Fibroblast of skin of abdomen (primary cell): ENCODE results near the gene NCKAP5.

Experiments used
- DNase-seq: peaks from one replicate; pipeline ENCODE4 v3.0.0-alpha.2; 2013

The NCKAP5 gene

GRCh38 chr2:133194362-133194655 is 374.0 kb downstream of the NCKAP5 start:
- no peak for DNase-seq

- no peak for DNase-seq
Measured at GRCh38 chr2:133193544-133194361, 374.5 kb downstream of the NCKAP5 start.

GRCh38 chr2:133192028-133192427 is 376.2 kb downstream of the NCKAP5 start:
- DNase-seq, result no peak

GRCh38 chr2:133177196-133177595 is 391.1 kb downstream of the NCKAP5 start:
- no peak for DNase-seq

GRCh38 chr2:133175926-133176325 is 392.3 kb downstream of the NCKAP5 start:
- no peak for DNase-seq

- DNase-seq, result no peak
Measured at GRCh38 chr2:133173224-133173623, 395.0 kb downstream of the NCKAP5 start.

- DNase-seq, result peak; percentile 64
Measured at GRCh38 chr2:133171393-133172004, 396.8 kb downstream of the NCKAP5 start.

- no peak for DNase-seq
Measured at GRCh38 chr2:133169274-133169912, 398.9 kb downstream of the NCKAP5 start.

GRCh38 chr2:133167990-133168389 is 400.3 kb downstream of the NCKAP5 start:
- peak; percentile 29 for DNase-seq

GRCh38 chr2:133167223-133167622 is 401.0 kb downstream of the NCKAP5 start:
- DNase-seq, result no peak

GRCh38 chr2:133166031-133166430 is 402.2 kb downstream of the NCKAP5 start:
- DNase-seq, result peak; percentile 36

GRCh38 chr2:133163111-133163510 is 405.2 kb downstream of the NCKAP5 start:
- DNase-seq, result no peak

GRCh38 chr2:133158442-133158841 is 409.8 kb downstream of the NCKAP5 start:
- no peak for DNase-seq

- no peak for DNase-seq
Measured at GRCh38 chr2:133158024-133158423, 410.2 kb downstream of the NCKAP5 start.

GRCh38 chr2:133157141-133157540 is 411.1 kb downstream of the NCKAP5 start:
- no peak for DNase-seq

- no peak for DNase-seq
Measured at GRCh38 chr2:133152801-133153200, 415.5 kb downstream of the NCKAP5 start.

- no peak for DNase-seq
Measured at GRCh38 chr2:133148187-133148586, 420.1 kb downstream of the NCKAP5 start.

GRCh38 chr2:133146893-133147292 is 421.4 kb downstream of the NCKAP5 start:
- DNase-seq, result peak; percentile 21

GRCh38 chr2:133143645-133144044 is 424.6 kb downstream of the NCKAP5 start:
- DNase-seq, result no peak

GRCh38 chr2:133142087-133142486 is 426.2 kb downstream of the NCKAP5 start:
- no peak for DNase-seq

- DNase-seq, result no peak
Measured at GRCh38 chr2:133140620-133141019, 427.6 kb downstream of the NCKAP5 start.

GRCh38 chr2:133139847-133140533 is 428.3 kb downstream of the NCKAP5 start:
- no peak for DNase-seq

GRCh38 chr2:133138693-133139092 is 429.6 kb downstream of the NCKAP5 start:
- no peak for DNase-seq
